Caco-2 (cell line): ENCODE data around the gene FANCC. TPM values are rescaled to one million over a fixed set of nuclear protein-coding genes. Genes with fewer than 3 reads are reported as not detected.

Experiments
- BruUV-seq: library from RNA; stranded (reverse); fragments of 400-500 nt; replicated peaks from 2 replicates; lab custom pipeline; 2021; lab: Mats Ljungman, UMichigan
- CTCF ChIA-PET: fragments of 300-600 bp; sonication (Branson Sonifier 250); formaldehyde crosslinking; loops from one replicate; lab custom pipeline; 2022; ENCODE audit warnings: antibody characterized with exemption; lab: Charles Lee
- POLR2A ChIA-PET: fragments of 300-600 bp; sonication (Branson Sonifier 250); formaldehyde crosslinking; loops from one replicate; lab custom pipeline; 2022; ENCODE audit warnings: antibody characterized with exemption; lab: Charles Lee
- DNase-seq, 2 experiments: peaks; one replicate each; pipeline versions ENCODE4 v3.0.0 to v3.0.0-alpha.2; 2020 to 2022
- H3K27me3 ChIP-seq: replicated peaks from 2 replicates; pipeline ENCODE4 v1.6.0; 2011; ENCODE audit warnings: low read length; ENCODE audit not compliant: control insufficient read depth, insufficient read depth
- H3K36me3 ChIP-seq: 2 replicates; pipeline ENCODE4 v1.5.1; 2011; ENCODE audit warnings: low read length; ENCODE audit not compliant: control insufficient read depth, insufficient read depth
- H3K4me1 ChIP-seq: fragments of 250-450 bp; sonication (Bioruptor Pico); 2 replicates; pipeline ENCODE4 v1.5.1; 2020; ENCODE audit warnings: mild to moderate bottlenecking
- H3K4me3 ChIP-seq: 2 replicates; pipeline ENCODE4 v1.5.1; 2011; ENCODE audit warnings: low read depth, mild to moderate bottlenecking, control low read depth, low read length
- H3K9me3 ChIP-seq: fragments of 250-450 bp; sonication (Bioruptor Pico); 2 replicates; pipeline ENCODE4 v1.5.1; 2020; ENCODE audit warnings: mild to moderate bottlenecking, moderate library complexity
- H3K27ac Mint-ChIP-seq: one replicate; pipeline ENCODE4 v1.8.0; 2022; ENCODE audit warnings: mixed read lengths; ENCODE audit not compliant: unreplicated experiment
- H3K27me3 Mint-ChIP-seq: one replicate; pipeline ENCODE4 v1.8.0; 2022; ENCODE audit warnings: mixed read lengths; ENCODE audit not compliant: insufficient read depth, unreplicated experiment
- H3K36me3 Mint-ChIP-seq: one replicate; pipeline ENCODE4 v1.8.0; 2022; ENCODE audit warnings: mild to moderate bottlenecking, mixed read lengths; ENCODE audit not compliant: insufficient read depth, unreplicated experiment
- H3K4me1 Mint-ChIP-seq: one replicate; pipeline ENCODE4 v1.8.0; 2022; ENCODE audit warnings: low read depth, mixed read lengths; ENCODE audit not compliant: unreplicated experiment
- H3K4me3 Mint-ChIP-seq: one replicate; pipeline ENCODE4 v1.8.0; 2022; ENCODE audit warnings: mild to moderate bottlenecking, moderate library complexity, mixed read lengths; ENCODE audit not compliant: unreplicated experiment
- H3K9me3 Mint-ChIP-seq: one replicate; pipeline ENCODE4 v1.8.0; 2022; ENCODE audit warnings: mixed read lengths; ENCODE audit not compliant: unreplicated experiment
- intact Hi-C: fragments of 100-400 bp; cut with micrococcal nuclease; formaldehyde crosslinking; loops from one replicate; pipeline ENCODE4 v1.10.0; 2022; ENCODE audit not compliant: unreplicated experiment
- total RNA-seq: library from RNA; stranded (reverse); gene quantifications from 2 replicates; pipeline ENCODE4 v1.2.3, GENCODE V29; 2022
- TF ChIP-seq, protein P1 (sequence below), 2 experiments: fragments of 200-600 bp in 1 of 2; IDR thresholded peaks; 1 replicate in 1 of 2; 2 replicates in 1 of 2; pipeline versions ENCODE4 v1.5.1 to v1.8.0; 2011 to 2022; ENCODE audit warnings: antibody characterized with exemption in 1 of 2, control low read depth in 1 of 2, inconsistent platforms in 1 of 2, low read depth in 1 of 2, low read length in 1 of 2, mild to moderate bottlenecking in 1 of 2, moderate library complexity in 1 of 2; ENCODE audit not compliant: insufficient read depth in 1 of 2, severe bottlenecking in 1 of 2, unreplicated experiment in 1 of 2

Gene FANCC
- total RNA-seq, 1 experiment from 2014 or later, result 29.2 TPM

DNA sequence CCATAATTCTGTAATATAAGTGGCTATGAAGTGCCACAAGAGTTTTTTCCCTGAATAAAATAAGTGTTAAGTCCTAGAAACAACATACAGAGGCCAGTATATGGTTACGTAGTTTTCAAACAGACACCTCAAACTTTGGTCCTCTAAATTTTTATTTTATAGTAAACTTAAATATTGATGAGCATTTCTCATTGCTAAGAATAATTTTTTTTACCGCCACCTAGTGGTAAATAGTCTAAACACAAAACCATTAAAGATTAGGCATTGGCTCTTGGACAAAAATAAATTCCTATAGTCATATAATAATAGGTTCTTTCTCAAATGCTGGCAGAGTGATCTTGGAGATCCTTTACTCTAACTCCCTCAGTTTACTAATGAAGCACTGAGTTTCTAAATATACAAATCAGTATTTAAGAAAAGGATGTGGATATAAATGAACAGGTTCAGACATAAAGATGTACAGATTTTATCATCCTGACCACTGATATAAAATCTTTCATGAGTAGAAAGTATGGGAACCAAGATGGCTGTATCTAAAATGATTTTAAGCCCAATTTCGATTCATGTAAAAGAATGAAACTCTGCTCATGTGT, 136.2 kb downstream of the FANCC start:
- peaks cover 3% of the 10 kb centered on the region for H3K36me3 Mint-ChIP-seq
- no TSS peak for BruUV-seq
- ChIA-PET POLR2A (no interaction called here), CTCF (interaction anchor here (0.5 kb wide), 1 partner anchor 70 kb away, joined by 5 read pairs; no protein-coding TSS in a partner anchor)
- no peak overlapping the region for H3K27ac Mint-ChIP-seq
- Histone ChIP-seq H3K36me3 (no peaks in the 10 kb centered on the region), H3K4me3 (no peak overlapping the region), H3K9me3 (no peaks in the 10 kb centered on the region), H3K27me3 (no peaks in the 10 kb centered on the region), H3K4me1 (no peaks in the 10 kb centered on the region; the same call in 1 of the 2 replicates)
- H3K4me3 Mint-ChIP-seq, result no peak overlapping the region
- H3K9me3 Mint-ChIP-seq, result no peaks in the 10 kb centered on the region
- intact Hi-C loops, result no loop called here
- no peaks in the 10 kb centered on the region for H3K27me3 Mint-ChIP-seq
- H3K4me1 Mint-ChIP-seq, result peaks cover 4% of the 10 kb centered on the region
- DNase-seq, result no peak
- TF ChIP-seq, protein P1, sequence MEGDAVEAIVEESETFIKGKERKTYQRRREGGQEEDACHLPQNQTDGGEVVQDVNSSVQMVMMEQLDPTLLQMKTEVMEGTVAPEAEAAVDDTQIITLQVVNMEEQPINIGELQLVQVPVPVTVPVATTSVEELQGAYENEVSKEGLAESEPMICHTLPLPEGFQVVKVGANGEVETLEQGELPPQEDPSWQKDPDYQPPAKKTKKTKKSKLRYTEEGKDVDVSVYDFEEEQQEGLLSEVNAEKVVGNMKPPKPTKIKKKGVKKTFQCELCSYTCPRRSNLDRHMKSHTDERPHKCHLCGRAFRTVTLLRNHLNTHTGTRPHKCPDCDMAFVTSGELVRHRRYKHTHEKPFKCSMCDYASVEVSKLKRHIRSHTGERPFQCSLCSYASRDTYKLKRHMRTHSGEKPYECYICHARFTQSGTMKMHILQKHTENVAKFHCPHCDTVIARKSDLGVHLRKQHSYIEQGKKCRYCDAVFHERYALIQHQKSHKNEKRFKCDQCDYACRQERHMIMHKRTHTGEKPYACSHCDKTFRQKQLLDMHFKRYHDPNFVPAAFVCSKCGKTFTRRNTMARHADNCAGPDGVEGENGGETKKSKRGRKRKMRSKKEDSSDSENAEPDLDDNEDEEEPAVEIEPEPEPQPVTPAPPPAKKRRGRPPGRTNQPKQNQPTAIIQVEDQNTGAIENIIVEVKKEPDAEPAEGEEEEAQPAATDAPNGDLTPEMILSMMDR (IDR thresholded peaks at IDR 0.05; ENCODE audit: insufficient read depth in 1 of 2, low read depth in 1 of 2, low read length in 1 of 2, severe bottlenecking in 1 of 2, unreplicated experiment in 1 of 2), result peak; percentile 34 to 62

DNA sequence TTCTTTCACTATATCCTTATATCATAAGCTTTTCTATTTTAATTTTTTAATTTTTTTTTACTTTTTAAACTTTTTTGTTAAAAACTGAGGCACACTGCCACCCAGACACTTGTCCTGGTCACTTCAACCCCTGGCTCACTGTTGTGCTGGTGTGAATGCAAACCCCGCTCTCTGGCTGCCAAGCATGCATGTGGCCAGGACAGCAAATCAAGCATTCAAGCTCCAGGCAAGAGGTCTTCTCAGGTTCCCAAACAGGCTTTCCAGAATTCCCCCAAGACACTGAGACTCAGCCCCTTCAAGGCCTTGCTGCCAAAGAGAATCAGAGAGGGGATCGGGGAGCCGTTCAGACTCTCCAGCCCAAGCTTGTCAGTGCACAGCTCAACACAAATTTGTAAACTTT, 139.9 kb downstream of the FANCC start:
- Histone ChIP-seq H3K4me1 (no peaks in the 10 kb centered on the region), H3K36me3 (no peaks in the 10 kb centered on the region), H3K4me3 (no peak overlapping the region), H3K9me3 (no peaks in the 10 kb centered on the region), H3K27me3 (no peaks in the 10 kb centered on the region)
- no peak for DNase-seq
- Mint-ChIP-seq H3K27ac (no peak overlapping the region), H3K9me3 (no peaks in the 10 kb centered on the region), H3K36me3 (no peaks in the 10 kb centered on the region), H3K4me3 (no peak overlapping the region), H3K4me1 (no peaks in the 10 kb centered on the region), H3K27me3 (no peaks in the 10 kb centered on the region)
- CTCF ChIA-PET, result interaction anchor here (0.7 to 1.9 kb wide), 2 partner anchors 9 to 47 kb away, joined by 3 to 5 read pairs; no protein-coding TSS in a partner anchor
- intact Hi-C loops, result no loop called here
- POLR2A ChIA-PET, result no interaction called here
- TF ChIP-seq, protein P1 (IDR thresholded peaks at IDR 0.05; ENCODE audit: insufficient read depth in 1 of 2, low read depth in 1 of 2, low read length in 1 of 2, severe bottlenecking in 1 of 2, unreplicated experiment in 1 of 2), result no peak
- no TSS peak for BruUV-seq

DNA sequence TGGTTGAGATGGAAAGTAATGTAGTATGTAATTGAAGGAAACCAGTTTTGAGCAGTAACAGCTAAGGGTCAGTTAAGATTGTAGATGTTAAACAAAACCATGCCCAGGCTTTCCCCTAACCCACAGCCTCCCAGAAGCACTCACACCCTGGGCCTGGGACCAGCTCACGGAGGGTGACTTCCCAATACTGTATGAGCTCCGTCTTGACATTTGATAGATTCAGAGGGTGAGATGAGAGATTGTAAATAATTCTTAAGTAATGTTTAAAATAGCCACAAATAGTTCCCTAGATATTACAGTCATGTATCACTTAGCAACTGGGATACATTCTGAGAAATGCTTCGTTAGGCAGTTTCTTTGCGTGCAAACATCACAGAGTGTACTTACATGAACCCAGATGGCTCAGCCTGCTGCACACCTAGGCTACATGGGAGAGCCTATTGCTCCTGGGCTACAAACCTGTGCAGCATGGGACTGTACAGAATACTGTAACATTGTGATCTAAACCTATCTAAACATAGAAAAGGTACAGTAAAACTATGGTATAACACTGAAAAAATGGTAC, 140.7 kb downstream of the FANCC start:
- no peaks in the 10 kb centered on the region for H3K27me3 Mint-ChIP-seq
- Histone ChIP-seq H3K27me3 (no peaks in the 10 kb centered on the region), H3K4me1 (no peaks in the 10 kb centered on the region), H3K36me3 (no peaks in the 10 kb centered on the region), H3K4me3 (no peak overlapping the region), H3K9me3 (no peaks in the 10 kb centered on the region)
- no peaks in the 10 kb centered on the region for H3K4me1 Mint-ChIP-seq
- no peak overlapping the region for H3K4me3 Mint-ChIP-seq
- intact Hi-C loops, result no loop called here
- BruUV-seq, result no TSS peak
- no peaks in the 10 kb centered on the region for H3K36me3 Mint-ChIP-seq
- CTCF ChIA-PET, result interaction anchor here (1.9 kb wide), 1 partner anchor 9 kb away, joined by 5 read pairs; no protein-coding TSS in a partner anchor
- DNase-seq, result no peak
- TF ChIP-seq, protein P1 (IDR thresholded peaks at IDR 0.05; ENCODE audit: insufficient read depth in 1 of 2, low read depth in 1 of 2, low read length in 1 of 2, severe bottlenecking in 1 of 2, unreplicated experiment in 1 of 2), result no peak
- no peak overlapping the region for H3K27ac Mint-ChIP-seq
- no peaks in the 10 kb centered on the region for H3K9me3 Mint-ChIP-seq
- POLR2A ChIA-PET, result no interaction called here
